ENCODE data around the gene PSEN2.

DNA sequence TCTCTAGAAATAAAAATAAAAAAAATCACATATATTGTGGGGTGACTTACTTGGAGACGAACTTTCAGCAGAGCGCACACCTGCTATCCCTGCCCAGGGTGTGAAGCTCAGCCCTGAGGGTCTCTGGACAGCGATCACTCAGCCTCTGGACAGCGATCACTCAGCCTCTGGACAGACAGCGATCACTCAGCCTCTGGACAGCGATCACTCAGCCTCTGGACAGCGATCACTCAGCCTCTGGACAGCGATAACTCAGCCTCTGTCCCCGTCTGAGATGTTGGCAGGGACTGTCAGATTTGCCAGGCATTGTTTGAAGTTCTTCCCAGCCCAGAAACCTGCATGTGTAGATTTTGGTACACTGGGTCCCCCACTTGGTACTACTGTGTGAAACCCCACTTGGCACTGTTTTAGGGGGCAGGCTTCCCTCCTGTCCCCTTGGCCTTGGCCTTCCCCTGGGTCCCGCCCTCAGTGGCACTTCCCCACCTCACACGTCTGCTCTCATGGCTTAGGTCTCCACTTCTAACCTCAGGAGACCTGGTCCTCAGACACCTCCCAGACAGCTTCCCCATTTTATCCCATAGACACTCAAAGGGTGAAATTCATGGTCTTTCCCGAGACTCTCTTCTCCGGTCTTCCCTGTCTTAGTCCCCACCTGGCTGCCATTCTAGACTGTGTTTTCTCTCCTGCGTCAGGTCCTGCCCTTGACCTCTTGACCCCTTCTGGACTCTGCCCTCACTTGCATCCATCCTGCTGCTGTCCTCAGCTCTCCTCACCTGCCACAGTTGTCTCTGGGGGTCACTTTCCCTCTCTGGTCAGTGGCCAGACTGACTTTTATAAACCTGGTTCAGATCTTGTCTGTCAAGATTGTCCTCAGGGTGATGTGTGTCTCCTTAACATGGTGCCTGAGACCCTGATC is 10.2 kb downstream of the PSEN2 start:
- TF ChIP-seq CBX5 (IDR thresholded peaks at IDR 0.05; ENCODE audit: low read depth) (no peak), ZSCAN29 (IDR thresholded peaks at IDR 0.05) (no peak), SPI1 (IDR thresholded peaks at IDR 0.05; ENCODE audit: borderline replicate concordance, insufficient read depth, low read depth, low read length) (no peak)

All from GM12878 (cell line).